ENCODE data around the gene FXYD4. TPM values are rescaled to one million over a fixed set of nuclear protein-coding genes. Genes with fewer than 3 reads are reported as not detected.

Gene FXYD4
- total and polyA plus RNA-seq, 2 of the 8 experiments (the other 6 are each of a cell fraction or from before 2014, with no cell fraction given) = not detected

GRCh38 chr10:43408331-43408709, 36.9 kb downstream of the FXYD4 start:
- H2AK5ac ChIP-seq (ENCODE audit: low read depth, low read length) = no peak overlapping the region; the same call in 1 of the 2 replicates
- no peak overlapping the region for H2BK15ac ChIP-seq (ENCODE audit: low read length)
- H3K4ac ChIP-seq (replicated peaks; ENCODE audit: insufficient read length, low read depth, low read length) = no peak overlapping the region
- ChIA-PET CTCF (ENCODE audit: partially characterized antibody) (interaction anchor here (0.8 to 1.8 kb wide), 4 partner anchors 12 to 240 kb away, joined by 3 to 6 read pairs (median 4); partner anchors contain the start of gene ZNF32), POLR2A (ENCODE audit: partially characterized antibody) (interaction anchor here (0.6 to 3.9 kb wide), 19 partner anchors 11 to 653 kb away, joined by 3 to 104 read pairs (median 6); partner anchors contain the start of gene ZNF487)
- 7% methylated on average over 6 of the region's 31 CpGs; no CpG with 5 or more reads in 1 of the 2 experiments for WGBS, 2 experiments (ENCODE audit: extremely low coverage in 1 of 2, insufficient coverage in 1 of 2, insufficient read length in 1 of 2, insufficient replicate concordance in 2 of 2, low coverage in 1 of 2, low lambda C conversion rate in 2 of 2, missing lambda C conversion rate in 1 of 2)
- peak overlapping the region; percentile 96; the same call in 1 of the 2 replicates for H4K8ac ChIP-seq (ENCODE audit: extremely low read depth, insufficient read depth, low read length)
- H3K79me1 ChIP-seq (ENCODE audit: low read depth, low read length) = no peaks in the 10 kb centered on the region
- H3K56ac ChIP-seq (replicated peaks; ENCODE audit: insufficient read length, low read depth, low read length) = no peak overlapping the region
- peak overlapping the region; percentile 93 for H2BK5ac ChIP-seq (ENCODE audit: low read depth, low read length)
- no peak overlapping the region for H3K14ac ChIP-seq (ENCODE audit: insufficient read length)
- peaks cover 9% of the 10 kb centered on the region; the same call in 1 of the 2 replicates for H3K23me2 ChIP-seq (ENCODE audit: low read depth, low read length)
- H3K27me3 ChIP-seq (replicated peaks in 1 of 4; ENCODE audit: control insufficient read depth in 3 of 4, extremely low read depth in 1 of 4, insufficient read depth in 3 of 4, low read length in 3 of 4) = no peaks in the 10 kb centered on the region
- H4K20me1 ChIP-seq (replicated peaks in 1 of 2; ENCODE audit: control insufficient read depth in 1 of 2, insufficient read depth in 2 of 2, low read length in 2 of 2) = peaks cover 9 to 12% of the 10 kb centered on the region in 2 experiments
- H2BK120ac ChIP-seq (replicated peaks; ENCODE audit: low read depth, low read length) = no peak overlapping the region
- no peak overlapping the region for H2AFZ ChIP-seq (ENCODE audit: low read length)
- no peak overlapping the region for H2BK20ac ChIP-seq (ENCODE audit: low read length)
- H4K91ac ChIP-seq (replicated peaks; ENCODE audit: insufficient read length, low read length) = peak overlapping the region; percentile 74
- peak overlapping the region; percentile 60 for H3K18ac ChIP-seq (ENCODE audit: extremely low read depth, low read length)
- peaks cover 0 to 9% (median 1%) of the 10 kb centered on the region in 4 experiments; a peak in 5 of 7 replicates for H3K4me1 ChIP-seq (replicated peaks in 1 of 4; ENCODE audit: control insufficient read depth in 3 of 4, insufficient read depth in 4 of 4, low read length in 3 of 4)
- H3K9me3 ChIP-seq (ENCODE audit: insufficient read depth in 2 of 2, low read depth in 1 of 2, low read length in 1 of 2) = no peaks in the 10 kb centered on the region
- H3K4me2 ChIP-seq (ENCODE audit: insufficient read depth in 1 of 2, low read depth in 2 of 2, low read length in 2 of 2) = peak overlapping the region; percentile 80 to 87
- DNase-seq (ENCODE audit: low read depth in 1 of 2, low spot score in 2 of 2) = no peak
- peak overlapping the region; percentile 75; the same call in 1 of the 2 replicates for H2BK12ac ChIP-seq (ENCODE audit: low read depth, low read length)
- H3K9ac ChIP-seq (replicated peaks in 1 of 4; ENCODE audit: extremely low read depth in 1 of 4, low read depth in 3 of 4, low read length in 3 of 4) = peak overlapping the region; percentile 52 to 90 (median 86)
- FAIRE-seq = no peak
- TF ChIP-seq SIRT6 (IDR thresholded peaks at IDR 0.05; ENCODE audit: low read length) (no peak), SAP30 (IDR thresholded peaks at IDR 0.05; ENCODE audit: insufficient read depth, insufficient replicate concordance, low read length) (peak; percentile 57), HDAC2 (IDR thresholded peaks at IDR 0.05; ENCODE audit: borderline replicate concordance in 1 of 2, low read depth in 2 of 2, low read length in 2 of 2) (peak in 1 of 2 experiments; percentile 22; a peak in 1 of 4 replicates)
- no peak overlapping the region for H4K5ac ChIP-seq (ENCODE audit: insufficient read length, low read depth, low read length)
- H3K23ac ChIP-seq (ENCODE audit: insufficient read length) = no peak overlapping the region
- H3K36me3 ChIP-seq (ENCODE audit: control insufficient read depth in 2 of 4, insufficient read depth in 4 of 4, low read length in 3 of 4) = no peaks in the 10 kb centered on the region; a peak in 1 of 8 replicates
- peak overlapping the region; percentile 61 to 97 (median 89) for H3K4me3 ChIP-seq (ENCODE audit: extremely low read depth in 1 of 4, insufficient read depth in 2 of 4, low read depth in 3 of 4, low read length in 4 of 4)
- H3K79me2 ChIP-seq (ENCODE audit: control insufficient read depth in 1 of 2, insufficient read depth in 2 of 2, low read length in 2 of 2) = peaks cover 44 to 51% of the 10 kb centered on the region in 2 experiments
- peak overlapping the region; percentile 99 for H3K27ac ChIP-seq (ENCODE audit: low read depth, low read length)

Data from H1 (cell line).